ENCODE results near the gene TSKU.

GRCh38 chr11:76772783-76773106 is 10.4 kb upstream of the TSKU start:
- TF ChIP-seq EZH2 (IDR thresholded peaks at IDR 0.05) (no peak), POLR2AphosphoS5 (IDR thresholded peaks at IDR 0.05; ENCODE audit: borderline replicate concordance, low read depth, low read length) (no peak), FOXP2 (optimal IDR thresholded peaks at IDR 0.05; ENCODE audit: control extremely low read depth, extremely low read length, insufficient read depth) (no peak)

Measured in SK-N-MC (cell line).